Neural progenitor cell (in vitro differentiated cells): ENCODE measurements around the gene SHISA3. TPM values are rescaled to one million over a fixed set of nuclear protein-coding genes. Genes with fewer than 3 reads are reported as not detected.

Experiments used
- DNase-seq: peaks from one replicate; pipeline ENCODE4 v3.0.0-alpha.2; 2016; ENCODE audit warnings: low spot score
- H2AFZ ChIP-seq: fragments of 200-600 bp; sonication (generic); replicated peaks from 2 replicates; pipeline ENCODE4 v1.6.1; 2016; ENCODE audit warnings: antibody characterized with exemption
- H3F3A ChIP-seq: fragments of 200-600 bp; sonication (generic); 2 replicates; pipeline ENCODE4 v1.6.1; 2016; ENCODE audit warnings: antibody characterized with exemption, low read depth
- H3K27ac ChIP-seq: fragments of 200-600 bp; sonication (generic); 2 replicates; pipeline ENCODE4 v1.5.1; 2016; ENCODE audit warnings: mild to moderate bottlenecking
- H3K27me3 ChIP-seq: fragments of 200-600 bp; sonication (generic); 2 replicates; pipeline ENCODE4 v1.6.1; 2016; ENCODE audit warnings: mild to moderate bottlenecking, moderate library complexity
- H3K36me3 ChIP-seq: fragments of 200-600 bp; sonication (generic); 2 replicates; pipeline ENCODE4 v1.5.1; 2016
- H3K4me1 ChIP-seq: fragments of 200-600 bp; sonication (generic); 2 replicates; pipeline ENCODE4 v1.6.1; 2016; ENCODE audit warnings: mixed run types
- H3K4me2 ChIP-seq: fragments of 200-600 bp; sonication (generic); 2 replicates; pipeline ENCODE4 v1.6.1; 2016
- H3K4me3 ChIP-seq: fragments of 200-600 bp; sonication (generic); 2 replicates; pipeline ENCODE4 v1.5.1; 2016
- H3K79me2 ChIP-seq: fragments of 200-600 bp; sonication (generic); 2 replicates; pipeline ENCODE4 v1.6.1; 2016; ENCODE audit warnings: low read depth
- H3K9ac ChIP-seq: fragments of 200-600 bp; sonication (generic); 2 replicates; pipeline ENCODE4 v1.6.1; 2016
- H3K9me3 ChIP-seq: fragments of 200-600 bp; sonication (generic); 2 replicates; pipeline ENCODE4 v1.5.1; 2016; ENCODE audit warnings: low read depth
- H4K20me1 ChIP-seq: fragments of 200-600 bp; sonication (generic); 2 replicates; pipeline ENCODE4 v1.6.1; 2016; ENCODE audit warnings: low read depth
- H3K27ac Mint-ChIP-seq: 3 replicates; pipeline ENCODE4 v1.8.0; 2021; ENCODE audit warnings: mixed read lengths
- H3K27me3 Mint-ChIP-seq: 2 replicates; pipeline ENCODE4 v1.8.0; 2022; ENCODE audit warnings: low read depth, mild to moderate bottlenecking, inconsistent platforms, moderate library complexity, mixed read lengths; ENCODE audit not compliant: insufficient read depth
- H3K36me3 Mint-ChIP-seq: 3 replicates; pipeline ENCODE4 v1.8.0; 2021; ENCODE audit warnings: mixed read lengths
- H3K4me1 Mint-ChIP-seq: 3 replicates; pipeline ENCODE4 v1.8.0; 2021; ENCODE audit warnings: mixed read lengths
- H3K4me3 Mint-ChIP-seq: 3 replicates; pipeline ENCODE4 v1.8.0; 2021; ENCODE audit warnings: mild to moderate bottlenecking, moderate library complexity, mixed read lengths
- H3K9me3 Mint-ChIP-seq: 3 replicates; pipeline ENCODE4 v1.8.0; 2020; ENCODE audit warnings: mixed read lengths
- CTCF ChIP-seq: fragments of 200-600 bp; sonication (generic); IDR thresholded peaks from 2 replicates; pipeline ENCODE4 v1.5.1; 2017; ENCODE audit warnings: antibody characterized with exemption, mild to moderate bottlenecking
- EZH2 ChIP-seq: fragments of 200-600 bp; sonication (generic); IDR thresholded peaks from 2 replicates; pipeline ENCODE4 v1.6.1; 2017; ENCODE audit warnings: antibody characterized with exemption, mild to moderate bottlenecking, moderate library complexity
- EZH2phosphoT487 ChIP-seq: fragments of 200-600 bp; sonication (generic); IDR thresholded peaks from 2 replicates; pipeline ENCODE4 v1.6.1; 2017; ENCODE audit warnings: antibody characterized with exemption
- total RNA-seq: library from RNA; depleted of rRNA; stranded (reverse); fragments of >200 nt; gene quantifications from 2 replicates; pipeline ENCODE4 v1.2.3, GENCODE V29; 2015; ENCODE audit warnings: low replicate concordance

Gene SHISA3
- total RNA-seq, 1 donor from 2014 or later = not detected

DNA sequence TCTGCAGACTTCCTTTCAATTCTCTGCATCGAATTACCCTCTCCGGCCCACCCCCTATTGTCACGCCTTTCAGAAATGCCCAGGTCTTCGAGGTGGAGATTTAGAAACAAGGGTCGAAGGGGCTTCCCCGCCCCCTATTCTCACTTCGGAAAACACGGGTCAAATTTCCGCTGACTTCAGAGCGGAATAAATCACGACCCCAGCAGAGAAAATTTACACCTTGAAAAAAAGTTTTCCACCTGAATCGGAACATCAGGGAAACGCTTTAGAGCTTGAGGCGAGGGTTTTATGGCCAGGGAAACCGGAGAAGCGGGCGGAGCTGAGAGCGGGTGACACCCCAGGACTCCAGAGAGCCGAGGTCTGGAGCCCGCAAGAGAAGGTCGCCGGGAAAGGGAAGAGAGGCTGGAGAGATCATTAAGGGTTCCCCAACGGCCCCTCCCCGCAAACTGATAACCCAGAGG lies 1.6 kb downstream of the SHISA3 start:
- H3K4me3 ChIP-seq = peak overlapping the region; percentile 61
- peak; percentile 84 for DNase-seq
- no peak overlapping the region for H3K27ac ChIP-seq
- peaks cover 55% of the 10 kb centered on the region for H3K27me3 Mint-ChIP-seq
- no peaks in the 10 kb centered on the region for H3K36me3 ChIP-seq
- peaks cover 9% of the 10 kb centered on the region for H4K20me1 ChIP-seq
- H3K36me3 Mint-ChIP-seq = no peaks in the 10 kb centered on the region
- peaks cover 83% of the 10 kb centered on the region for H3K27me3 ChIP-seq
- peaks cover 35% of the 10 kb centered on the region for H3F3A ChIP-seq
- peaks cover 22% of the 10 kb centered on the region for H3K4me1 Mint-ChIP-seq
- peak overlapping the region; percentile 85 for H3K4me3 Mint-ChIP-seq
- H2AFZ ChIP-seq = peak overlapping the region; percentile 90
- H3K79me2 ChIP-seq = no peaks in the 10 kb centered on the region
- no peaks in the 10 kb centered on the region for H3K9me3 ChIP-seq
- no peak for TF ChIP-seq CTCF
- no peak for TF ChIP-seq EZH2phosphoT487
- no peak for TF ChIP-seq EZH2
- H3K4me2 ChIP-seq = peak overlapping the region; percentile 96
- H3K4me1 ChIP-seq = peaks cover 17% of the 10 kb centered on the region
- no peak overlapping the region for H3K27ac Mint-ChIP-seq
- H3K9me3 Mint-ChIP-seq = no peaks in the 10 kb centered on the region
- no peak overlapping the region for H3K9ac ChIP-seq

- Histone ChIP-seq H3K36me3 (no peaks in the 10 kb centered on the region), H3F3A (peaks cover 35% of the 10 kb centered on the region), H3K4me2 (peak overlapping the region; percentile 96), H4K20me1 (peaks cover 9% of the 10 kb centered on the region), H3K9me3 (no peaks in the 10 kb centered on the region), H3K9ac (no peak overlapping the region), H3K27ac (no peak overlapping the region), H2AFZ (peak overlapping the region; percentile 90), H3K27me3 (peaks cover 78% of the 10 kb centered on the region), H3K4me1 (peaks cover 17% of the 10 kb centered on the region), H3K79me2 (no peaks in the 10 kb centered on the region), H3K4me3 (peak overlapping the region; percentile 61)
- Mint-ChIP-seq H3K27me3 (peaks cover 55% of the 10 kb centered on the region), H3K27ac (no peak overlapping the region), H3K4me3 (peak overlapping the region; percentile 85), H3K4me1 (peaks cover 22% of the 10 kb centered on the region), H3K9me3 (no peaks in the 10 kb centered on the region), H3K36me3 (no peaks in the 10 kb centered on the region)
- TF ChIP-seq CTCF (no peak), EZH2phosphoT487 (no peak), EZH2 (no peak)
- peak; percentile 45 for DNase-seq
Observed at GRCh38 chr4:42399393-42399792, 2.1 kb downstream of the SHISA3 start.

DNA sequence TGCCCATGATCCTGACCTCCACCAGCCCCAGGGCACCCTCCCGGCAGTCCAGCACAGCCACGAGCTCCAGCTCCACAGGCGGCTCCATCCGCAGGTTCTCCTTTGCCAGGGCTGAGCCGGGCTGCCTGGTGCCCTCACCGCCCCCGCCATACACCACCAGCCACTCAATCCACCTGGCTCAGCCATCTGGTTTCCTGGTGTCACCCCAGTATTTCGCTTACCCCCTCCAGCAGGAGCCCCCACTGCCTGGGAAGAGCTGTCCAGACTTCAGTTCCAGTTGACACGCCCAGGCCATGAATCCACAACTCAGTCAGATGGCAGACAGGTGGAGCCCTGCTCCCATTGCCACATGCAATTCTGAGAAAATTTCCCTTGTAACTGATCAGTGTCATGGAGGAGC lies 3.9 kb downstream of the SHISA3 start:
- Histone ChIP-seq H3K36me3 (no peaks in the 10 kb centered on the region), H3K27ac (no peak overlapping the region), H2AFZ (no peak overlapping the region), H3K79me2 (no peaks in the 10 kb centered on the region), H3K9me3 (no peaks in the 10 kb centered on the region), H4K20me1 (peaks cover 9% of the 10 kb centered on the region), H3K4me1 (peaks cover 17% of the 10 kb centered on the region), H3F3A (peaks cover 35% of the 10 kb centered on the region), H3K4me3 (no peak overlapping the region), H3K4me2 (no peak overlapping the region), H3K27me3 (peaks cover 60% of the 10 kb centered on the region), H3K9ac (no peak overlapping the region)
- peak; percentile 19 for TF ChIP-seq CTCF
- TF ChIP-seq EZH2 = no peak
- no peak for TF ChIP-seq EZH2phosphoT487
- H3K4me3 Mint-ChIP-seq = no peak overlapping the region
- H3K9me3 Mint-ChIP-seq = peaks cover 2% of the 10 kb centered on the region
- H3K4me1 Mint-ChIP-seq = peaks cover 22% of the 10 kb centered on the region
- peaks cover 45% of the 10 kb centered on the region for H3K27me3 Mint-ChIP-seq
- H3K27ac Mint-ChIP-seq = no peak overlapping the region
- DNase-seq = peak; percentile 28
- no peaks in the 10 kb centered on the region for H3K36me3 Mint-ChIP-seq
